ENCODE data around the gene MCC. TPM values are rescaled to one million over a fixed set of nuclear protein-coding genes. Genes with fewer than 3 reads are reported as not detected.

MCC gene
- total RNA-seq, 4 donors from 2014 or later: 5.1 to 22.3 (median 13.0) TPM

DNA sequence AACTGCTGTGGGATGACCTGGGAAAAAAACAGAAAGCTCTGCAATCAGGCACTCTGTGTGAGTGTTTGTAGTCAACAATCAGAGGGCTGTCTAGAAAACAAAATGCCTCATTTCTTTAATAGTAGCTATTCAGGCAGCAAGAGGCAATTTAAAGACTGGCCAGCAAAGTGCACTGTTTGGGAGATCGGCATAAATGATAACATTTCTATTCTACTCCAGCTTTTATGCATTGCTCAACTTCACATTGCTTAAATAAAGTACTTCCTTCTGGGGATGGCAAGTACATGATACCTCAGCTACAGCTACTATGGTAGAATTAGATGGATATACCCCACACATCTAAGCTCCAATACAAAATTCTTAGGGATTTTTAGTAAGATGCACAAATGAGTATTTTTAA, 318.5 kb downstream of the MCC start:
- Histone ChIP-seq H3K4me1 (no peaks in the 10 kb centered on the region), H3K27me3 (no peaks in the 10 kb centered on the region), H3K4me3 (replicated peaks in 1 of 3) (no peak overlapping the region), H3K27ac (no peak overlapping the region), H3K36me3 (no peaks in the 10 kb centered on the region), H3K9me3 (no peaks in the 10 kb centered on the region)
- TF ChIP-seq, protein P1, sequence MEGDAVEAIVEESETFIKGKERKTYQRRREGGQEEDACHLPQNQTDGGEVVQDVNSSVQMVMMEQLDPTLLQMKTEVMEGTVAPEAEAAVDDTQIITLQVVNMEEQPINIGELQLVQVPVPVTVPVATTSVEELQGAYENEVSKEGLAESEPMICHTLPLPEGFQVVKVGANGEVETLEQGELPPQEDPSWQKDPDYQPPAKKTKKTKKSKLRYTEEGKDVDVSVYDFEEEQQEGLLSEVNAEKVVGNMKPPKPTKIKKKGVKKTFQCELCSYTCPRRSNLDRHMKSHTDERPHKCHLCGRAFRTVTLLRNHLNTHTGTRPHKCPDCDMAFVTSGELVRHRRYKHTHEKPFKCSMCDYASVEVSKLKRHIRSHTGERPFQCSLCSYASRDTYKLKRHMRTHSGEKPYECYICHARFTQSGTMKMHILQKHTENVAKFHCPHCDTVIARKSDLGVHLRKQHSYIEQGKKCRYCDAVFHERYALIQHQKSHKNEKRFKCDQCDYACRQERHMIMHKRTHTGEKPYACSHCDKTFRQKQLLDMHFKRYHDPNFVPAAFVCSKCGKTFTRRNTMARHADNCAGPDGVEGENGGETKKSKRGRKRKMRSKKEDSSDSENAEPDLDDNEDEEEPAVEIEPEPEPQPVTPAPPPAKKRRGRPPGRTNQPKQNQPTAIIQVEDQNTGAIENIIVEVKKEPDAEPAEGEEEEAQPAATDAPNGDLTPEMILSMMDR (IDR thresholded peaks at IDR 0.05): no peak
- TF ChIP-seq POLR2A (IDR thresholded peaks at IDR 0.05): no peak
- intact Hi-C loops (cut with DNase I): no loop called here
- WGBS, 2 donors: 65 to 72% methylated on average over 1 of the region's 1 CpG
- DNase-seq: no peak

DNA sequence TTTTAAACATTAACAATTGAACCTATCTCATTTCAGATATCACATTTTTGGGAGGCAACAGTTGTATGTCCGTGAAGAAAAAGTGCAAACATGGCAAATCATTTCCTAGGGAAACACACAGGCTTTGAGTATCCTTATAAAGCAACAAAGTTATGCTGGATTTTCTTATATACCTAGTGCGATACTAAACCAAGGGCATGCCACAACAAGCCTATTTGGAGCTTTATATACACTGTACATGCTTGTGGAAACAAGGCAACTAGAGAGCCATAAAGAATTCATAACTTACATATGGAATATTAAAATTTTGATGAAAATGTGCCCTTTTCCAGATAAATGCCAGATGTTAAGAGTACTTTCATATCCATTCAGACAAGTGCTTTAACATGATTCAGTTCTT, 320.3 kb downstream of the MCC start:
- no peak for DNase-seq
- intact Hi-C loops (cut with DNase I): no loop called here
- no peaks in the 10 kb centered on the region for H3K27me3 ChIP-seq
- H3K4me3 ChIP-seq (replicated peaks in 1 of 3): no peak overlapping the region
- no peak for TF ChIP-seq POLR2A (IDR thresholded peaks at IDR 0.05)
- H3K27ac ChIP-seq: no peak overlapping the region
- 90 to 94% methylated on average over 2 of the region's 2 CpGs for WGBS, 2 donors
- H3K4me1 ChIP-seq: no peaks in the 10 kb centered on the region
- no peaks in the 10 kb centered on the region for H3K36me3 ChIP-seq
- H3K9me3 ChIP-seq: no peaks in the 10 kb centered on the region

DNA sequence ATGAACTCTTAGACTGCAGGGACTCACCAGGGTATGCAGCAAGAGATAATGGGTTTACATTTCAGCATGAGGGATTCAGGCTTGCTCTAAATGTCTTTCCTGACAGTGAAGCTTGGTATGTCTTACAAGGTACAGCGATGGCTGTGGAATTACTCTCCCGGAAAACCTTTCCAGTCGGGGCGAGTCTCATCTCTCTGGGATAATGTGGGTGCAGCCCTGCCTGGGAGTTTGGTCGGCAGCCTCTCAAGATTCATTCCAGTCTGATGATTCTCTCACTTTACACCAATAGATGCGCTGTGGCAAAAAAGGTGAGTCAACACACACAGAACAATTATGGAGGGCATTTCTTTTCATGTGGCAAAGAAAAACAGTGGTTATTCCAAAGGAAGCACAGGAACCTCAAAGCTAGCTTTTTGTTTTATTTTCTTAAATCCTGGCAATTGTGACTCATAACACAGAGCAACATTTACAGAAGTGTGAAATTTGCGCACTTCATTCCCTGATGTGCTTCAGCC, 321.3 kb downstream of the MCC start:
- intact Hi-C loops (cut with DNase I): no loop called here
- no peaks in the 10 kb centered on the region for H3K36me3 ChIP-seq
- no peaks in the 10 kb centered on the region for H3K27me3 ChIP-seq
- TF ChIP-seq, protein P1 (IDR thresholded peaks at IDR 0.05): no peak
- TF ChIP-seq POLR2A (IDR thresholded peaks at IDR 0.05): no peak
- H3K27ac ChIP-seq: no peak overlapping the region
- no peaks in the 10 kb centered on the region for H3K9me3 ChIP-seq
- no peak for DNase-seq
- H3K4me1 ChIP-seq: no peaks in the 10 kb centered on the region
- no peak overlapping the region for H3K4me3 ChIP-seq (replicated peaks in 1 of 3)
- 74 to 83% methylated on average over 7 of the region's 7 CpGs for WGBS, 2 donors

DNA sequence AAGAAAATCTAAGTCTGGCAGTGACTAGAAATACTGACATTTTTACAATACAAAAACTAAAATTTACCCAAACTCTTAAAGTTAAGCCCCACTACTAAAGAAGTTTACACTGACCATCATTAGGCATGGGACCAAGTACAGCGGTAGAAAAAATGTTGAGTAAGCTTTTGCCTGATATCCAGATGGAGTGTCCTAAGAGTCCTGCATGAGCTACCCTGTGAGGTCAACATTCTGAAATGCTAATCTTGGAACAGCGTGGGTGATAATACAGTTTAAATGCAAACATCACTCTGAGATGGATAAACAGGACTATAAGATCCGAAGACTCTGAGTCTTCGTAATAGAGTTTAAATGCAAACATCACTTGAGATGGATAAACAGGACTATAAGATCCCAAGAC, 322.0 kb downstream of the MCC start:
- no peaks in the 10 kb centered on the region for H3K27me3 ChIP-seq
- no peaks in the 10 kb centered on the region for H3K4me1 ChIP-seq
- no peak overlapping the region for H3K4me3 ChIP-seq (replicated peaks in 1 of 3)
- H3K27ac ChIP-seq: no peak overlapping the region
- no peak for DNase-seq
- no peak for TF ChIP-seq POLR2A (IDR thresholded peaks at IDR 0.05)
- TF ChIP-seq, protein P1 (IDR thresholded peaks at IDR 0.05): no peak
- 73 to 81% methylated on average over 4 of the region's 4 CpGs for WGBS, 2 donors
- no peaks in the 10 kb centered on the region for H3K36me3 ChIP-seq
- intact Hi-C loops (cut with DNase I): no loop called here
- no peaks in the 10 kb centered on the region for H3K9me3 ChIP-seq

DNA sequence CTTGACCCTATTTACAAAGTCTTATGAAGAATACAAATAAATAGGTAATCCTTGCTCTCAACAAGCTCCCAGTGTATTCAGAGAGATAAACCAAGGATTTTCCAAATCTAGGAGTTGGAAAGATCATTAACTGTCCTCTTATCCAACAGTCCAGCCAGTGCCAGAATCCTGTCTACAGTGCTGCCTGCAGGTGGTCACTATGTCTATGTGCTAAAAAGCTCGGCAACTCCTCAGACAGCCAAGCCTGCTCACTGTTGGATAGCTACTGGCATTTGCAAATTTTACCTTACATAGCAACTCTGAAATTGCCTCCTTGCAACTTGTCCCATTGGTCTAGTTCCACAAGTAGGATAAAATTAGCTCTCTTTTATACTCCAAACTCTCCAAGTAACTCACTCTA, 324.2 kb downstream of the MCC start:
- no peak overlapping the region for H3K27ac ChIP-seq
- no peak overlapping the region for H3K4me3 ChIP-seq (replicated peaks in 1 of 3)
- H3K27me3 ChIP-seq: no peaks in the 10 kb centered on the region
- WGBS, 2 donors: 92 to 100% methylated on average over 1 of the region's 1 CpG
- no peaks in the 10 kb centered on the region for H3K36me3 ChIP-seq
- intact Hi-C loops (cut with DNase I): no loop called here
- H3K4me1 ChIP-seq: no peaks in the 10 kb centered on the region
- TF ChIP-seq POLR2A (IDR thresholded peaks at IDR 0.05): no peak
- TF ChIP-seq, protein P1 (IDR thresholded peaks at IDR 0.05): no peak
- no peak for DNase-seq
- no peaks in the 10 kb centered on the region for H3K9me3 ChIP-seq

DNA sequence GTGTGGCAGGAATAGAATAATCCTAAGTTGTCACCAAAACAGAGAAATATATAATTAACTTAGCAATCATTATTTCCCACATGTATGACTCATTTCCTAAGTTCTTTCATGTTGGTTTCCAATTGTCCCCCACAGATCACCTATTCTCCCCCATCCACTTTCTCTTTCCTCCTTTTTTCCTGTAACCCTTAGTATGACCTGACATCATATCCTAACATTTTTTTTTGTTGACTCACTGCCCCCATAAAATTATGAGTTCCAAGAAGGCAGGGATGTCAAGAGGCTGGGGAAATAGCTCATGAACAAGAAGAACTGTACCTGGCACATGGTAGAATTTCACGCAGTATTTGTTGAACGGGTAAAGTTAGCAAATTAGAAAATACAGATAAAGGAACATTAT, 324.9 kb downstream of the MCC start:
- no peaks in the 10 kb centered on the region for H3K4me1 ChIP-seq
- H3K4me3 ChIP-seq (replicated peaks in 1 of 3): no peak overlapping the region
- 98% methylated on average over 2 of the region's 2 CpGs for WGBS, 2 donors
- intact Hi-C loops (cut with DNase I): no loop called here
- DNase-seq: no peak
- TF ChIP-seq, protein P1 (IDR thresholded peaks at IDR 0.05): no peak
- no peak for TF ChIP-seq POLR2A (IDR thresholded peaks at IDR 0.05)
- no peaks in the 10 kb centered on the region for H3K27me3 ChIP-seq
- no peaks in the 10 kb centered on the region for H3K9me3 ChIP-seq
- no peaks in the 10 kb centered on the region for H3K36me3 ChIP-seq
- H3K27ac ChIP-seq: no peak overlapping the region

All from thyroid gland (tissue), 4 donors.